Measurements from ENCODE around the gene MINDY1.

The MINDY1 gene

GRCh38 chr1:151012684-151013471 lies 6.2 kb upstream of the MINDY1 start:
- no peak for DNase-seq (ENCODE audit: extremely low read depth in 1 of 2, low read depth in 1 of 2)

GRCh38 chr1:151011154-151011850 lies 4.6 kb upstream of the MINDY1 start:
- DNase-seq (ENCODE audit: extremely low read depth in 1 of 2, low read depth in 1 of 2) = no peak

GRCh38 chr1:151010346-151010726 lies 3.6 kb upstream of the MINDY1 start:
- no peak for DNase-seq (ENCODE audit: extremely low read depth in 1 of 2, low read depth in 1 of 2)

GRCh38 chr1:151009674-151010345 lies 3.1 kb upstream of the MINDY1 start:
- no peak for DNase-seq (ENCODE audit: extremely low read depth in 1 of 2, low read depth in 1 of 2)

GRCh38 chr1:151009206-151009587 lies 2.5 kb upstream of the MINDY1 start:
- no peak for DNase-seq (ENCODE audit: extremely low read depth in 1 of 2, low read depth in 1 of 2)

- DNase-seq (ENCODE audit: extremely low read depth in 1 of 2, low read depth in 1 of 2) = peak; percentile 92 to 93
Observed at GRCh38 chr1:151008244-151009205, 1.8 kb upstream of the MINDY1 start, which contains the start of gene PRUNE1. PRUNE1 (plus strand) TSS chr1:151008449; CDS start chr1:151008633, 184 bp downstream.

- no peak for DNase-seq (ENCODE audit: extremely low read depth in 1 of 2, low read depth in 1 of 2)
Observed at GRCh38 chr1:151007853-151008243, 1.1 kb upstream of the MINDY1 start.

GRCh38 chr1:151005729-151006319 lies 878 bp downstream of the MINDY1 start:
- DNase-seq (ENCODE audit: extremely low read depth in 1 of 2, low read depth in 1 of 2) = no peak

- DNase-seq (ENCODE audit: extremely low read depth in 1 of 2, low read depth in 1 of 2) = no peak
Observed at GRCh38 chr1:151003180-151003579, 3.5 kb downstream of the MINDY1 start.

- no peak for DNase-seq (ENCODE audit: extremely low read depth in 1 of 2, low read depth in 1 of 2)
Observed at GRCh38 chr1:151002611-151003010, 4.1 kb downstream of the MINDY1 start.

- no peak for DNase-seq (ENCODE audit: extremely low read depth in 1 of 2, low read depth in 1 of 2)
Observed at GRCh38 chr1:151002051-151002450, 4.7 kb downstream of the MINDY1 start.

GRCh38 chr1:151001602-151002001 lies 5.1 kb downstream of the MINDY1 start:
- no peak for DNase-seq (ENCODE audit: extremely low read depth in 1 of 2, low read depth in 1 of 2)

GRCh38 chr1:151000408-151000807 lies 6.3 kb downstream of the MINDY1 start:
- DNase-seq (ENCODE audit: extremely low read depth in 1 of 2, low read depth in 1 of 2) = no peak

- DNase-seq (ENCODE audit: extremely low read depth in 1 of 2, low read depth in 1 of 2) = no peak
Observed at GRCh38 chr1:150999926-151000325, 6.8 kb downstream of the MINDY1 start.

- peak in 1 of 2 donors; percentile 32 for DNase-seq (ENCODE audit: extremely low read depth in 1 of 2, low read depth in 1 of 2)
Observed at GRCh38 chr1:150999051-150999674, 7.5 kb downstream of the MINDY1 start.

GRCh38 chr1:150997949-150998348 lies 8.8 kb downstream of the MINDY1 start:
- no peak for DNase-seq (ENCODE audit: extremely low read depth in 1 of 2, low read depth in 1 of 2)

GRCh38 chr1:150997126-150997872 lies 9.4 kb downstream of the MINDY1 start:
- DNase-seq (ENCODE audit: extremely low read depth in 1 of 2, low read depth in 1 of 2) = no peak

GRCh38 chr1:150995896-150996295 lies 10.8 kb downstream of the MINDY1 start:
- no peak for DNase-seq (ENCODE audit: extremely low read depth in 1 of 2, low read depth in 1 of 2)

- DNase-seq (ENCODE audit: extremely low read depth in 1 of 2, low read depth in 1 of 2) = no peak
Observed at GRCh38 chr1:150995460-150995859, 11.2 kb downstream of the MINDY1 start.

Measured in stimulated activated CD8-positive, alpha-beta memory T cell treated with anti-CD3 and anti-CD28 coated beads, Interleukin-7, amount 100 ng/mL, for 48 hours (primary cell).